Cardiac muscle cell (in vitro differentiated cells and primary cell): ENCODE results near the gene GRXCR2. TPM values are rescaled to one million over a fixed set of nuclear protein-coding genes. Genes with fewer than 3 reads are reported as not detected.

Source experiments
- DNase-seq, 2 donors: peaks; one replicate each; pipeline versions ENCODE4 v3.0.0 to v3.0.0-alpha.2; 2010 to 2017; ENCODE audit warnings: low read depth in 1 of 2, low spot score in 1 of 2
- H3K27ac ChIP-seq: fragments of 200-600 bp; sonication (generic); 2 replicates; pipeline ENCODE4 v1.5.1; 2016
- H3K27me3 ChIP-seq: fragments of 200-600 bp; sonication (generic); 2 replicates; pipeline ENCODE4 v1.6.0; 2016; ENCODE audit warnings: control low read depth
- H3K36me3 ChIP-seq: fragments of 200-600 bp; sonication (generic); 2 replicates; pipeline ENCODE4 v1.5.1; 2016; ENCODE audit warnings: control low read depth
- H3K4me1 ChIP-seq: fragments of 200-600 bp; sonication (generic); 2 replicates; pipeline ENCODE4 v1.8.1; 2017; ENCODE audit warnings: low read depth, mild to moderate bottlenecking, mixed run types
- H3K4me3 ChIP-seq: fragments of 200-600 bp; sonication (generic); 2 replicates; pipeline ENCODE4 v1.5.1; 2016; ENCODE audit warnings: mild to moderate bottlenecking
- H3K9me3 ChIP-seq: fragments of 200-600 bp; sonication (generic); 2 replicates; pipeline ENCODE4 v1.5.1; 2017; ENCODE audit warnings: low read depth, mild to moderate bottlenecking, control low read depth
- polyA plus RNA-seq: library from polyadenylated mRNA; unstranded; fragments of >200 nt; fragmentation: Nextera tagmentation; extraction: Ambion mirVana; gene quantifications from 2 replicates; pipeline ENCODE4 v1.2.1, GENCODE V29; 2016
- total RNA-seq: library from RNA; depleted of rRNA; stranded (reverse); fragments of >200 nt; gene quantifications from 2 replicates; pipeline ENCODE4 v1.2.3, GENCODE V29; 2016
- TF ChIP-seq, protein P1 (sequence below): IDR thresholded peaks from 2 replicates; pipeline ENCODE4 v1.5.1; 2012; ENCODE audit warnings: low read depth, mild to moderate bottlenecking, low read length

Gene GRXCR2
- total and polyA plus RNA-seq, 2 experiments from 2014 or later, result not detected

DNA sequence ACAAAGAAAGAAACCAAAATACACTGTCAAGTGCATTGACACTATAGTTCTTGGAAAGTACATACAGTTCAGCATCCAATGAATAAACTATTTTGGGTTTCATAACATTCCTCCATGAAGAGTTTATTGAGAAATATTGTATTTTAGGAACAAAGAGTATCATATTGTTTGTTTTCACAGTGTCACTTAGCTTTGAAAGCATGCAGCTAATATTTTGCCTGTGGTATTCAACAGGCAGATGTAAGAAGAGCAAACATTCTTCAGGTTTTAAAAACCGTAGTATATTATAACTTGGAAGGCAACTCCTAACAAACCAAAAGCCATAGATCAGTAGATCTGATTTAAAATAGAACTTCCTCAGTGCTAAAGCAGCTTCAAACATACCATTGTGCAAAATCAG is 42.2 kb downstream of the GRXCR2 start:
- TF ChIP-seq, protein P1, sequence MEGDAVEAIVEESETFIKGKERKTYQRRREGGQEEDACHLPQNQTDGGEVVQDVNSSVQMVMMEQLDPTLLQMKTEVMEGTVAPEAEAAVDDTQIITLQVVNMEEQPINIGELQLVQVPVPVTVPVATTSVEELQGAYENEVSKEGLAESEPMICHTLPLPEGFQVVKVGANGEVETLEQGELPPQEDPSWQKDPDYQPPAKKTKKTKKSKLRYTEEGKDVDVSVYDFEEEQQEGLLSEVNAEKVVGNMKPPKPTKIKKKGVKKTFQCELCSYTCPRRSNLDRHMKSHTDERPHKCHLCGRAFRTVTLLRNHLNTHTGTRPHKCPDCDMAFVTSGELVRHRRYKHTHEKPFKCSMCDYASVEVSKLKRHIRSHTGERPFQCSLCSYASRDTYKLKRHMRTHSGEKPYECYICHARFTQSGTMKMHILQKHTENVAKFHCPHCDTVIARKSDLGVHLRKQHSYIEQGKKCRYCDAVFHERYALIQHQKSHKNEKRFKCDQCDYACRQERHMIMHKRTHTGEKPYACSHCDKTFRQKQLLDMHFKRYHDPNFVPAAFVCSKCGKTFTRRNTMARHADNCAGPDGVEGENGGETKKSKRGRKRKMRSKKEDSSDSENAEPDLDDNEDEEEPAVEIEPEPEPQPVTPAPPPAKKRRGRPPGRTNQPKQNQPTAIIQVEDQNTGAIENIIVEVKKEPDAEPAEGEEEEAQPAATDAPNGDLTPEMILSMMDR, result no peak
- Histone ChIP-seq H3K4me3 (no peak overlapping the region), H3K9me3 (no peaks in the 10 kb centered on the region), H3K27ac (no peak overlapping the region), H3K4me1 (peaks cover 13% of the 10 kb centered on the region), H3K36me3 (no peaks in the 10 kb centered on the region), H3K27me3 (no peaks in the 10 kb centered on the region)
- peak in 1 of 2 donors; percentile 43 for DNase-seq

DNA sequence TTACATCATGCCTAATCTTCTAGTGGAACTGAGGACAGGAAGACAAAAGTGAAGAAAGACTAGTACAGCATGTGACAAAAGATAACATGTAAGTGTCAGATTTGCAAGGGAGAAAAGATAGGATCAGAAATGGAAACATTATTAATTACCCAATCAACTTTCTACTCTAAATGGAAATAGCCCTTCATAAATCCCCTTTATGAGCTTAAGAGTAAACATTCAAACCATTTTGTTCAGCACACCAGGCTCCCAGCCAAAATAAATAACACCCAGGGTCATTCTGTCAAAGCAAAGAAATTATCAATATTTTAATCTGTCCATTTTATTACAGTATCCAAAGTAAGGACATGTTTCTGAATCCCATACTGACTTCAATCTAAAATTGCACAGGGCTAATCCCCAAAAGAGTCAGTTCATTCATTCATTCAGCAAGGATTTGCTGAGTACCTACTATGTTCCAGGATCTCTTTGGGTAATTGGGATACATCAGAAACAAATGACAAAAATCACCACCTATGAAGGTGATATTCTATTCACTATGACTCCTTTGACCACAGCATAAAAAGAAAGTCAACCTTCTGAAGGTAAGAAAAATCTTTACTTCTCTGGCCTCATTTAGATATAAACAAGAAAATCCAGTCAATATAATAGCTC is 43.0 kb downstream of the GRXCR2 start:
- TF ChIP-seq, protein P1, result no peak
- Histone ChIP-seq H3K4me1 (peaks cover 13% of the 10 kb centered on the region), H3K27ac (no peak overlapping the region), H3K27me3 (no peaks in the 10 kb centered on the region), H3K4me3 (no peak overlapping the region), H3K36me3 (no peaks in the 10 kb centered on the region), H3K9me3 (no peaks in the 10 kb centered on the region)
- DNase-seq, result no peak

DNA sequence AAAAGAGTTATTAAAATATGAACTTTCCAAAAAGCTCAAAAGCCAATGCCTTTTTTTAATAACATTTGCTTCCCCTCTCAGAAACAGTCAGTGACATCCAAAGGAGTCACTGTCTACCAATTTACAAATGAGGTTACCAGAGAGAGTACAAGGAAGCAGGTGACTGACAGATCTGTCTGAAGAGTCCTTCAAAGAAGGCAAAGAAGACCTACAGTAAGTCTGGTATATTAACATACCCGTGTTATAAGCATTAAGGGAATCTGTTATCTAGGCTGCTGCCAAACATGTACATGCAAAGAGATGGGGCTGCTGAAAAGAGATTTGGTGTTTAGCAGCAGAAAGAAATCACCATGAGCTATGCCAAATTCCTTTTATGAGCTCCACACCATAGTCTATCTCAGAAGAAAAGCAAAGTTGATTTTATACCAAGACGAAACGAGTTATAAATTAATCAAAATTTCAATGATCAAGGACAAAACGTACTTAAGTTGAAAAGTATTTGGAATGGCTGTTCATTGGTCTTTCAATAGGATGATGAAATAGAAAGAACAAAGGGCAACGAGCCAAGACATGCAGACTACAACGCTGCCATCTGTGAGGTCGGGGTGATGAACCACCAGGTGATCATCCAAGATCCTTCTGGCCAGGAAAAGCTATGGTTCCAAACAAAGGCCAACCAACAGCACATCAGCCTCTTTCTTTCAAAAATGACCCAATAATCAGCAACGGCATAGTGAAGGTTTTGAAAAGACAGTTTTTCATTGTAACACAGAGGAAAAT is 45.7 kb downstream of the GRXCR2 start:
- no peak overlapping the region for H3K27ac ChIP-seq
- no peaks in the 10 kb centered on the region for H3K9me3 ChIP-seq
- H3K36me3 ChIP-seq, result no peaks in the 10 kb centered on the region
- TF ChIP-seq, protein P1, result no peak
- no peak overlapping the region for H3K4me3 ChIP-seq
- H3K4me1 ChIP-seq, result peaks cover 10% of the 10 kb centered on the region
- no peak for DNase-seq
- H3K27me3 ChIP-seq, result no peaks in the 10 kb centered on the region

DNA sequence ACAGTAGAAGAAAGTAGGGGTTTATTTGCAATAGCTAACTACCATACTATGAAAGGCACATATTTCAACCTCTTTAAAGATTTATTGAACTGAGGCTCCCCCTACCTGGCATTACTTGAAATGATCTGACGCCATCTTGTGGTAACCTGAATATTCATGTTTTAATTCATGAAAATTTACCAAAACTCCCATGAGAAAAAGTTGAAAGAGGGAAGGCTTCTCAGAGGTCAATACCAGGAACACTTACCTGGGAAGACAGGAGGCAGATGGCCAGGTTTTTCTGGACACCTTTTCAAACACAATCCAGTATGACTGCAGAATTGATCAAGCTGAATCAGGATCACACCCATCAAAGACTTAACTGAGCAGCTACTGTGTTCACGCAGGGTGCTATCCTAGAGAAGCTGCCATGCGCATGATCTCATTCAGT is 47.0 kb downstream of the GRXCR2 start:
- no peaks in the 10 kb centered on the region for H3K9me3 ChIP-seq
- no peaks in the 10 kb centered on the region for H3K27me3 ChIP-seq
- no peak overlapping the region for H3K4me3 ChIP-seq
- H3K36me3 ChIP-seq, result no peaks in the 10 kb centered on the region
- peaks cover 10% of the 10 kb centered on the region for H3K4me1 ChIP-seq
- DNase-seq, result peak; percentile 61 to 80
- no peak overlapping the region for H3K27ac ChIP-seq
- TF ChIP-seq, protein P1, result peak; percentile 79

DNA sequence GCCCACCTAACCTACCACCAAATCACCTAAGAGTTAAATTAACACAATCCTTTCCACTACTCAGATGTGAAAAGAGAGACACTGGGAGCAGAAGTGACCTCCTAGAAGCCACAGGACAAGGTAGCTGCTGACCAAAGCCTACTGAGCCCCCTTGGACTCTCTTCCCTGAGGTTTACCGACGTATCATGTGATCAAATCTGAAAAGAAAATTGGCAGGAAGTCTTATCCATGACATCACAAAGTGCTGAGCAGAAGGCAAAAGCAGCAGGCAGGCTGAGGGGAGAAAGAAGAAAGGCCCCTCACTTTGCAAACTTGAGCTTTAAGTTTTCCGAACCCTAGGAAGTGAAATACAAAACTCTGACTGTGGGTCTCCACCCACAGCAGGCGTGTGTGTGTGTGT is 48.8 kb downstream of the GRXCR2 start:
- no peaks in the 10 kb centered on the region for H3K27me3 ChIP-seq
- TF ChIP-seq, protein P1, result no peak
- no peaks in the 10 kb centered on the region for H3K36me3 ChIP-seq
- H3K4me1 ChIP-seq, result peaks cover 5% of the 10 kb centered on the region
- peak in 1 of 2 donors; percentile 43 for DNase-seq
- H3K4me3 ChIP-seq, result no peak overlapping the region
- no peak overlapping the region for H3K27ac ChIP-seq
- no peaks in the 10 kb centered on the region for H3K9me3 ChIP-seq
